Skin epidermis (tissue), 12 donors: ENCODE measurements around the gene RAB11FIP3.

ENCODE experiments used
- H3K27ac ChIP-seq, 21 experiments: fragments of 200-600 bp; sonication (generic) in 11 of 21; one replicate each; pipeline ENCODE4 v1.5.0; 2020; ENCODE audit warnings: mild to moderate bottlenecking in 3 of 21, inconsistent platforms in 2 of 21, moderate library complexity in 2 of 21
- H3K4me3 ChIP-seq, 7 experiments: fragments of 200-600 bp; sonication (generic) in 2 of 7; one replicate each; pipeline ENCODE4 v1.5.0; 2020; ENCODE audit warnings: inconsistent platforms in 2 of 7, mild to moderate bottlenecking in 2 of 7, moderate library complexity in 1 of 7

The RAB11FIP3 gene

DNA sequence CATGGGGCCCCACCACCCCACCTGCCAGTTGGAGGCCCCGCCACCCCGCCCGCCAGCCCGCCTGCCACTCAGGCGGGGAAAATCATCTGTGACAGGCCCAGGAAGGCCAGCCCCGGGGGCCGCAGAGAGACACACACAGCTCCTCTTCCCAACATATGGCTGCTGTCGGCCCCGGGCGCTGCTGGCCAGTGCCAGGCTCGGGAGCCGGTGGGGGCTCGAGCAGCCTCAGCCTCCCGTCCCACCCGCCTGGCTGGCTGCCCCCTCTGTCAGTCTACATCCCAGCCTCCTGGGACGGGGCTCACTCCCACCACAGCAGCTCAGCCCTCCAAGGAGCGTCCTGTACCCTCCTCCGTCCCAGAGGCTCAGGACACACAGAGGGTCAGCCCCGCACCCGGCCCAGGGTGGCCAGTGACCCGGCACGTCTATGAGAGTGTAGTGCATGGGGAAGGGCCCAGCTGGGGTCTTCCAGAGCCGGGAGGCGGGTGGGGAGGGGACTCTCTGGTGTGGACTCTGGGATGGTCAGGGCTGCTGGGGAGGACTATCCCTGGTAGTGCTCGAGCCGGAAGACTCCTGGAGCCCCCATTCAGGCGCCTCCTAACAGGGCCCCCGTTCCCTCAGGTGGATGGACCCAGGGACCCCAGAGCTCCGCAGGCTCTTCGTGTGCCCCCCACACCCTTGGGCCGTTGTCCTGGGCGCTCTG, 131.2 kb downstream of the RAB11FIP3 start:
- no peak overlapping the region for H3K27ac ChIP-seq
- no peak overlapping the region for H3K4me3 ChIP-seq

DNA sequence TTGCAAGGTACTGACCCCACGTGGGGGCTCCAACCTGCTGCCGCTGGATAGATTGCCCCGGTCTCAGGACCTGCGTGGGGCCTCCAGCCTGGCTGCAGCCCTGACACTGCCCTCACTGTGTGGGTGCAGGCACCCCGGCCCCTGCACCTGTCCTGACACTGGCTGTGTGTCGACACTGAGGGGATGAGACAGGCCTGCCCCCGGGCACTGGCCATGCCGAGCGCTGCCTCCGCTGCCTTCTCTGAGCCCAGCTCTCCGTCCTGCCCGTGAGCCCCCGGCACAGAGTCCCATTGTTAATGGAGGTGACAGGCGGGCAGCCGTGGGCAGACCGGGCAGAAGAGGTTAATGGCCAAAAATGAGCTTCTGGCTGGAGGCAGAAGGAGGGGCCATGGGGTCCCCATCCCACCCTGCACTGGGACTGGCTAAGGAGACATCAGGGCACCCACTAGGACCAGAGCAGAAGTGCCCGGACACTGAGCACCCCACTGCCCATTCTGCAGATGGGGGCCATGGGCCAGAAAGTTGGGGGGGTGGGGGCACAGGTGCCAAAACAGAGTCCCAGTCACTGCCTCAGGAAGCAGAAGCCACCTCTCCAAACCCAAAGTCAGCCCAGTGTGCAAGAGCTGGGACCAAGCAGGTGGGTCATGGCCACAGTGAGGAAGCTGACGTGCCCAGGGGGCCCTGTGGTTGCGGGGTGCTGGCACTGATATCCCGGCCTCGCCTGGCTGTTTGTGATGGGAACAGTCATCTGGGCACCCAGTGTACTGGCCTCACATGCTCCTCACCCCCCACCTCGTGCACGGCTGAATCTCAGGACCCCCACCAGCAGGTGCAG, 132.2 kb downstream of the RAB11FIP3 start:
- Histone ChIP-seq H3K27ac (no peak overlapping the region), H3K4me3 (no peak overlapping the region)

DNA sequence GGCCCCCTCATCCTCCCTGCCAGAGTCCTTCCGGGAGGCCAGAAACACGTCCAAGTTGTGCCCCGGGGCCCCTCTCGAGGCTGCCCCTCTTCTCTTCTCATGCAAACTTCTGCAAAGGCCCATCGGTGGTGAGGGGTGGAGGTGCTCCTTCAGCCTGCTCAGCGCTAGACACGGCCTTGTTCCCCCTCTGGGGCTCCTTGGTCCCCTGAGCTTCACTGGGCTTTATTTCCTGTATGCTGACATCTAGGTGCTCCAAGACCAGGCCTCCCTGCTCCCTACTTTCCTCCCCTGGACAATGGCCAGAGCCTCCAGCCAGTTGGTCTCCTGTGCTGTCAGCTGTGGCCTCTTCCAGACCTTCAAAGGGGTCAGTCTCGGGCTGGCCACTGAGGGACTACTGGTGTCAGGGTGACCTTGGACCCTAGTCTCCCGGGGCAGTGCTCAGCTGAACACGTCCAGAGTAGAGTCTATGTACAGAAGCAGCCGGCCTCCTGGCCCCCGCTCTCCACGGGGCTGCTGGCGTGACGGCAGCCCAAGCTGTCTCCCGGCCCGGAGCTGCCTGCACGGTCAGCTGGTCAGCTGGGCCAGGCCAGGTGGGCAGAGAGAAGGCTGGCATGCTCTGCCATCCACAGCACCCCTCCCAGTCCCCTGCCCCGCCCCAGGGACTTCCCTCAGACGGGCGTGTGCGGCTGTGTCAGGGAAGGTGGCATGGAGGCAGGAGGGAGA, 133.0 kb downstream of the RAB11FIP3 start:
- no peak overlapping the region for H3K27ac ChIP-seq
- no peak overlapping the region for H3K4me3 ChIP-seq

DNA sequence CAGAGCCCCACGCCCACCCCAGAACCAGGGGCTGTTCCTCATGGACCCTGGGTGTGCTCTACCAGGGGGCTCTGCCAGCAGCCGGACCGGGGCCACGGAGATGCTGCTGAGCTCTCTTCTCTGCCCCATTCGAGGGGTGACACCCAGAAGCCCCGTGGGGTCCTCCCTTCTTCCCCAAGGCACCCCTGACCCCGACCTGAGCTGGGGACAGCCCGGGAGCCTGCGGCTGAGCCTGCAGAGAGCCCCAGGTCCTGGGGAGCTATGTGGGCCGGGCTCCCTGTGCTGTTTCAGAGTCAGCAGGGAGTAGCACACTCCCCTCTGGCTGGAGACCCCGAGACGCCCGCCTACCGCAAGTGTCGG, 133.6 kb downstream of the RAB11FIP3 start:
- no peak overlapping the region for H3K4me3 ChIP-seq
- no peak overlapping the region for H3K27ac ChIP-seq

DNA sequence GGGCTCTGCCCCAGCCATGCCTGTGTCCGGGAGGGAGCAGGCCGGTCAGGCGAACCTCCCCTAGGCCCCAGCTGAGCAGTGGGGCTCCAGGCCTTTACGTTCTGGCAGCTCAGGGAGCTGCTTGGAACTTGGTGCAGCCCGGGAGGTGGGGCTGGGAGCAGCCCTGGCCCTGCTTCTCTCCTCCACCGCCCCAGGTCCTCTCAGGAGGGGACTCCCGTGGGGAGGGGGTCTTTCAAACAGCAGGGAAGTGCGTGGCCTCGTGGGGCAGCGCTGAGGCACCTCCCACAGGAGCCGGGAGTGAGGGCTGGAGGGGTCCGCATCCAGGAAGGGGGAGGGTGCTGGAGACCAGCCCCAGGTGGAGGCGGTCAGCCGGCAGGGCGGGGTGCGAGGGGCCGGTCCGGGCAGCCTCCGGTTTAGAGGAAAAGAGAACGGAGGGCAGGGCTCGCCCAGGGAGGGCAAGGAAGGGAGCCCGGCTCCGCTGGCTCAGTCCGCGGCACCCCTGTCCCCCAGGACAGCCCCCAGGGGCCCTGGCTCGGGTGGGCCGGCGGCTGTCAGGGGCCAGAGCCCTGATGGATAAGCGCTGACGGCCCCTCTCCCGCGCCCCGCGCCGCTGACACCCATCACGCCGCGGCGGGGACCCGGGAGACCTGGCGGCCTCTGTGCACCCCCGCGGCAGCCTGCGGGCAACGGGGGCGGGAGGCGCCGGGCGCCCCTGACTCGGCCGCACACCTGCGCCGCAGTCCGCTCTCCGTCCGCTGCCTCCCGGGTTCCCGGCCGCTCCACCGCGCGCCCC, 134.2 kb downstream of the RAB11FIP3 start:
- no peak overlapping the region for H3K27ac ChIP-seq
- no peak overlapping the region for H3K4me3 ChIP-seq

DNA sequence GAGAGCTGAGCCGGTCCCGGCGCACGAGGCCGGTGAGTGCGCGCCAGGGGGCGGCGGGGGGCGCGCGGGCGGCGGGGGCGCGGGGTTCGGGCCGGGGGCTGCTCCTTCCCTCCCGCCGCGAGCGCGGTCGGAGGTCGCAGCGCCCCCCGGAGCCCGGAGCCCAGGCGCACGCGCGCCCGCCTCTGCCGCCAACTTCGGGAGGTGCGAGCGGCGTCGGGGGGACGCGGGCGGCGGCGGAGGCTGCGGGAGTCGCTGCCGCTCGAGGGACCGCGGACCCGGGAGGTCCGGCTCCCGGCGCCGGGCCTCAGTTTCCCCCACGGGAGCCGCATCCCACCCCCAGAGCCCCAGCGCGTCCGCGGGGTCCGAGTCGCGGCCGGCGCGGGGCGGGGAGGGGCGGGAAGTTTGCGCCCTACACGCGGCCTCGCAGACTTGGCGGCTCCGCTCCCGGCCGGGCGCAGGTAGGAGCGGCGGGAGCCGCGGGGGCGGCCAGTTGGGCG, 134.8 kb downstream of the RAB11FIP3 start, which contains the start of gene PRR35:
Gene PRR35 (plus strand): TSS at position 191 of the 497 bp plus-strand sequence. CDS start 2,901 bp downstream, outside the sequence.
- no peak within 1 kb of the TSS for H3K4me3 ChIP-seq

DNA sequence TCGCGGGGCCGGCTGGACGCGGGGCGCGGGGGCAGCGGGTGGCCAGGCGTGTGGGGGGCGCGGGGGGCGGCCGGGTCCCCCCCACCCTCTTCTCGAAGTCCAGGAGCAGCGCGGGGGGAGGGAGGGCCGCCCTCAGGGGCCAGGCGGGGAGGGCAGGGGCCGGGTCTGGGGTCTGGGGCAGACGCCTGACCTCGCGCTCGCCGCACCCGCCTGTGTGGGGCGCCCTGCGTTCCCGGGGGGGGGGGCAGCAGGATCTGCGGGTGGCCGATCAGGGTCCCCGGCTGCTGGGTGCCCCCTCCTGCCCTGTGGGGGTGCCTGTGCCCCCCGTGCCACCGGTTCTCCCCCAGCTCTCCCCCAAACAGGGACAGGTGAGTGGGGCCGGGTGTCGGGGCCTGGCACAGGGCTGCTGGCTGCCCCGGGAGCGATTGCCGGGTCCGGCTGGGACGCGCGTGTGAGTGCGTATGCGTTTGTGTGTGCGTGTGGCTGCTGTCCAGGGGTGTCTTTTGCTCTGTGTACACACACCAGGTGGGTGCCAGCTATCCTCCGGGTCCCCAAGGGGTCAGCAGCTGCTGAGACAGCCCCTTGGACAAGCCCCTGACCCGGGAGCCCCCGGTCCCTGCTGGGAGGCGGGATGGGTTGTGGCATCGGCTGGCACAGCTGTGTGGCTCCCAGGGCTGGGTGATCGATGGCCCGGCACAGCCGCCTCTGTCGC, 135.4 kb downstream of the RAB11FIP3 start:
- Histone ChIP-seq H3K4me3 (no peak overlapping the region), H3K27ac (no peak overlapping the region)

More for the DNA sequence above, 134.8 kb downstream of the RAB11FIP3 start, which contains the start of gene PRR35:
- no peak within 1 kb of the TSS for H3K27ac ChIP-seq

DNA sequence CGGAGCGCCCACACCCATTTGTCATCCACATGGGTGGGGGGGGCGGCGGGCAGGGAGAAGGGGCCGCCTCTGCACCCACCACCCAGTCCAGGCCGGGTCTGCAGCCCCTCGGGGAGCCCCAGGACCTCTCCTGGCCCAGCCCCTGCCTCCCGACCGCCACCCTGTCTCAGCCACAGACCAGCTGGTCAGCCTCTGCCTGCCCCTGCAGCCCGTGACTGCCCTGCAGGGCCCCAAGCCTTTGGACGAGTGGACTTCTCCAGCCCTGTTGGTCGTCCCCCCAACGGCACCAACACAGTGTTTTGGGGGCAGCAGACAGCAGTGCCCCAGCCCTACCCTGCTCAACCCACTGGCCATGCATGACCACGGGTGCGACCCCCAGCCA, 136.0 kb downstream of the RAB11FIP3 start:
- Histone ChIP-seq H3K27ac (no peak overlapping the region), H3K4me3 (no peak overlapping the region)

DNA sequence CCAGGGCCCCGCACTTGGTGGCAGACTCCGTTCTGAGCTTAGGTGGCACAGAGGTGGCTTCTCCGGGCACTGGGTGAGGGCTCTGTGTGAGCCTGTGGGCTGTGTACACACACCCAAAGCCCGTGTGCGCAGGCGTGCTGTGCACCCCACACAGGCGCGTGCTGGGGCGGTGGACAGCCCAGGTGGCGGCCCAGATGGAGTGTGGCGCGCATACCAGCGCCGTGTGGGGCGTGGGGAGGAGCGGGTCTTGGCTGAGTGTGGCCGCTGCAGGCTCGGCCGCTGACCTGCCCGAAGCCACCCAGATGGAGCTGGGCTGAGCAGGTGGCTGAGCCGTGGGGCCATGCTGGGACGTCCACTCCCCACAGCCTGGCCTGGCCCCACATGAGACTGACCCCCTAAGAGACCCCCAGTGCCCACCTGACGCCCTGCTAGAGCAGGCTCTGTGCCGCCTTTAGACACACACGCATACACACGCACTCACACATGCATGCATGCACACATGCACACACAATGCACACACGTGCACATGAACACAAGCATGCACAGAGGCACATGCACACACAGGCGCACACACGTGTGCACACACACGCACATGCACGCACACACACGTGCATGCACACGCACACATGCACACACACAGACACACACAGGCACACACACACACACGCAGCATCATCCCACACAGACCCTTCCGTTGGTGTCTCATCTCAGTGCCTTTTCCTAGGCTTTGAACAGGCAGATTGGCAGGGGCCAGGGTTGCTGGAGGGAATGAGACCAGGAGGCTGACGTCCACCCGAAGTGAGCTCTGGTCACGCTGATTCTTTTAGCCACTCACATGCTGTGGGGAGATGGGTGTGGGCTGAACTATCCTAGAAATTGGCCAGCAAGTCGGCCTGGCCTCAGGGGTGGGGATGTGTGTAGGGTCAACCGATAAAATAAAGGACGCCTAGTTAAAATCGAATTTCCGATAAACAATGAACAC, 136.8 kb downstream of the RAB11FIP3 start:
- Histone ChIP-seq H3K4me3 (no peak overlapping the region), H3K27ac (no peak overlapping the region)

DNA sequence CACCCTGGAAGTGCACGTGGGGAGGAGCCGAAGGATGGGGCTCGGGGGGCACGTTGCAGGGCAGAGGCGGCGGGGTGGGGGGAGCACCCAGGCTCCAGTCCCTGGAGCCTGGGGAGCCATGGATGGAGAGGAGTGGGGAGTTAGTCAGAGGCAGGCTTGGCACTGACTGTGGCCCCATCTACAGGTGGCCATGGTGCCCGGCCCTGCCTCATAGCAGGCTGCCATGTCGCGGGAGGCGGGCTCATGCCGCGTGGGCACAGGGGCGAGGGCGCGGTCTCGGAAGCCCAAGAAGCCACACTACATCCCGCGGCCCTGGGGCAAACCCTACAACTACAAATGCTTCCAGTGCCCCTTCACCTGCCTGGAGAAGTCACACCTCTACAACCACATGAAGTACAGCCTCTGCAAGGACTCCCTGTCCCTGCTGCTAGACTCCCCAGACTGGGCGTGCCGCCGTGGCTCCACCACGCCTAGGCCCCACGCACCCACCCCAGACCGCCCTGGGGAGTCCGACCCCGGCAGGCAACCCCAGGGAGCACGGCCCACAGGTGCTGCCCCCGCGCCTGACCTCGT, 137.7 kb downstream of the RAB11FIP3 start:
- H3K4me3 ChIP-seq = no peak overlapping the region
- no peak overlapping the region for H3K27ac ChIP-seq

DNA sequence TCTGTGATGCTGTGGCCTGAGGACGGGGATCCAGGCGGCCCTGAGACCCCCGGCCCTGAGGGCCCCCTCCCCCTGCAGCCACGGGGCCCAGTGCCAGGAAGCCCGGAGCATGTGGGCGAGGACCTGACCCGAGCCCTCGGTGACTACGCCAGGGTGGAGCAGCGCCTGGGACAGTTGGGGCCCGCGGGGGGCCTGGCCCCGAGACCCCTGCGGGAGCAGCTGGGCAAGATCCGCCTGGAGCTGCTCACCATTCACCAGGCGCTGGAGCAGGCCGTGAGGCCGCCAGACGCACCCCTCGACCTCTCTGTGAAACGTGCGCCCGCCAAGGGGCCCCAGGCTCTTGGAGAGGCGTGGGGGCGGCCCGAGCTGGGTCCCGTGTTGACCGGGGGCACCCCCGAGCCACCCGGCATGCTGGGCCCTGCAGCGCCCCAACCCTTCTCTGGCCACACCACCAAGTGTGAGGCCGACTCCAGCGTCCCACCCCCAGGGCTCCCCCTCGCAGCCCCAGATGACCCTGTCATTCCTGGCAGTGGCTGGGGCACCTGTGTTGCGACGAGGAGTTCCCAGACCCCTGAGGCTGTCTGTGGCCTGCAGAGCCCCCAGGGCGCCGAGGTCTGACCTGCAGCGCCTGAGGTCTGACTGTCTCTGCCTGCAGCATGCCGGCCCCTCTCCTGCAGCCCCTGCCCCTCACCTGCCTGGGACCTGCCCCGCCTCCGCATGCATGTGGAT, 139.4 kb downstream of the RAB11FIP3 start:
- H3K4me3 ChIP-seq = no peak overlapping the region

DNA sequence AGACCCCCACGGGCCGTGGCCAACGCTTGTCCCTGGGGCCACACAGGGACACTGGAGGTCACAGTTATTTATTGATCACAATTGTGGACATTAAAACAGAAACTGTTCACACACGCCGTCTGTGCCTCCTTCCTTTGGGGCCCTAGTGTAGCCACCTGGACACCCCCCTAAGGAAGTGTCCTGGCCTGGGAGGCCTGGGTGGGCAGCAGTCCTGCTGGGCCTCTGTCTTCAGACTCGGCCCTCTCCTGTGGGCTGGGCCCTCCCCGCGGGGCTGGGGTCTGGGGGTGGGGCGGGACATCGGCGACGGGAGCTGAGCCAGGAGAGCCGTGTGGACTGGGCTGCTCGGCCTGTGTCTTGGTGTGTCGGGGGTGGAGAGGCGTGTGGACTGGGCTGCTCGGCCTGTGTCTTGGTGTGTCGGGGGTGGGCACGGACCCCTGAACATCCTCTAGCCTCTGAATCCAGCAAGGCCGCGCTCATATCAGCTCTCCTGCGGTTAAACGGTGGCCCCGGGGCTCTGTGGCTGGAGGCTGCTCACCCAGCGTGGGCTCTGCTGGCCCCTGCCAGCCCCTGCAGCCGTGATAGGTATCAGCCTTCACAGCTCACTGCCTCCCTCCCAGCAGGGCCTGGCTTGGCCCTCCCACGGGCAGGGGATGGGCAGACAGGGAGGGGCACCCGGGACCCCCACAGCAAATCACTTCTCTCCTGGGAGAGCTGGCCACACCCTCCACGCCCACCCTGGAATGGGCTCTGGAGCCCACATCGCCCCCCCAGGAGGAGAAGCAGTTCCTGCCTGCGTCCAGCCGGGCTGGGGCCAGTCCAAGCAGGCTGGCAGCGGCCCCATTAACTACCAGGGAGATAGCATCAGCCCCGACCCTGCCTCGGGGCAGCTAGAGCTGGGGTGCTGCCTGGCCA, 140.2 kb downstream of the RAB11FIP3 start:
- Histone ChIP-seq H3K4me3 (no peak overlapping the region), H3K27ac (peak overlapping the region in 3 of 21 experiments; percentile 48 to 77 (median 76))

More for the DNA sequence above, 139.4 kb downstream of the RAB11FIP3 start:
- H3K27ac ChIP-seq = no peak overlapping the region

DNA sequence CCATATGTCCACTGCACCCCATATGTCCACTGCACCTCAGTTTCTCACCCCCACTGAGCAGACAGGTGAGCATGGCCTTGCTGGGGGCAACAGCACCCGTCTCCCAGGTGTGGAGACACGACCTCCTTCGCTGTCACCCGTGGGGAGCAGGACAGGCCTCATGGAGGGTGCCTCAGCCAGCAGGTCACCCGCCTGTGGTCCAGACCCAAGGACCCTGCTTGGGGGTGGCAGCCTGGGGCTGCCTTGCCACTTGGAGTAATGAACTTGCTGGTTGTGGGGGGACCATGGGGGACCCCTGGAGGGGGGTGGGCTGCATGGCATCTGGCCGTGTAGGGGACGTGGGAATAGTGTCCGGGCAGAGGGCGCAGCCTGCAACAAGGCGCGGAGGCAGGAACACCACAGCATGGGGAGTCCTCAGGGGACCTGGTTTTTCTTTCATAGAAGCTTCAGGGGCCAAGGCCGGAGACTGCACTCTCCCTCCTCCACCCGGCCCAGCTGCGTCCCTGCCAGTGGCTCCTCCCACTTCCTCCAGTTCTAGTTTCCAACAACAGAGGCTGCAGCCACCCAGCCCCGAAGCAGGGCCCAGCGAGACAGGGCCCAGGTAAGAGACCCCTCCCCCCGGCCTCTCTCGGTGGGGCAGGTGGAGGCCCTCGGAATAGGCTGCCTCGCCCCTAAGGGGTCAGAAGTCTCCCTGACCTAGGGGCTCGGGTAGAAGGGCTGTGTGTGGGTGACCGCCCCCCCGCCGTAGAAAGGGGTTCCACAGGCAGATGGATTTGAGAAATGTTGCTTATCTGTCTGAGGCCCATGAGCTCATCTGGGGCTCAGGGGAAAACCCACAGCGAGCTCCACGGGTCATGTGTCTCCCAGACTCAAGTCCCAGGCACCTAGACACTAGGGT, 141.3 kb downstream of the RAB11FIP3 start, which contains the start of gene NHLRC4:
Gene NHLRC4 (plus strand): TSS at position 531 of the 898 bp plus-strand sequence. CDS start 1,043 bp downstream, outside the sequence.
- H3K4me3 ChIP-seq = peak within 1 kb of the TSS in 4 of 7 experiments; percentile 7 to 21 (median 15)
- H3K27ac ChIP-seq = peak within 1 kb of the TSS in 18 of 21 experiments; percentile 20 to 85 (median 62)
